Activated T-cell treated with anti-CD3 and anti-CD28 coated beads for 1 hour (primary cell): ENCODE measurements around the gene SLC22A13.
"Not testable (repeated sequence)": the region's sequence is repeated elsewhere in the genome, so short reads cannot be mapped to it uniquely, and the experiment has no call there.

Experiments
- DNase-seq: peaks from one replicate; pipeline ENCODE4 v3.0.0-alpha.2; 2020; ENCODE audit warnings: low read depth

The SLC22A13 gene

GRCh38 chr3:38264353-38264771, 1.2 kb upstream of the SLC22A13 start:
- DNase-seq, result no peak

DNA sequence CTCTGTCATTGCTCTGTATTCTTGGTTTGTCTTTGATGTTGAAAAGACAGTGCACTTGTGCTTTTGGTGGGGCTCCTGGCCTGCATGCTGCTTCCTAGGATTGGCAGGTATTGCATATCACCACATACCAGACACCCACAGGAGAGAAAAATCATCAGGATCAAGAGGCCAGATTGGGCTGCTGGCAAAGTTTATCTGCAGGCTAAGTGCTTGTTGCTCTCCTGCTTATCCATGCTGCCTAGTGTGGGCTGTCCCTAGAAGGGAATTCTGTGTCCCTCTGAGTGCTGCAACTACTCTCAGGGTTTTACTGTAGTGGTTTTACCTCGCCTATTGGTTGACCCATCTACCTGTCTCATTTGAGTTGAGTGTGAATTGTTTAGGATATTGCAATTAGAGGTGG, 833 bp upstream of the SLC22A13 start:
- DNase-seq, result no peak

DNA sequence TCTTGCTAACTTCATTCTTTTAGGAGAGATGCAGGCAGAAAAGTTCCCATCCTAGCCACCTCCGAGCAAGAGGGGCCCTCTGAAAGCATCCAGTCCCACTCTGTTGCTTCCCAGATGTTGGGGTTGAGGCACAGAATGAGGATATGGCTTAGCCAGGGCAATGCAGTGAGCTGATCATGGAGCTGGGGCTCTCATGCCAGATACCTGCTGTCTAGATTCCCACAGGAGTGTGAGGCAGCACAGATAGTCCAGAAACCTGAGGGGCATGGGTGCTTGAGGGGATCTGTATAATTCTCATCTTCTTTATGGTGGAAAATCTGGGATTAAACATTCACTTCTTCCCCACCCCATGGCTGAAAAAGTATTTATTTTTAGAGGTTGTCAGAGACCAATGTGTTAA, 1.2 kb downstream of the SLC22A13 start:
- no peak for DNase-seq

DNA sequence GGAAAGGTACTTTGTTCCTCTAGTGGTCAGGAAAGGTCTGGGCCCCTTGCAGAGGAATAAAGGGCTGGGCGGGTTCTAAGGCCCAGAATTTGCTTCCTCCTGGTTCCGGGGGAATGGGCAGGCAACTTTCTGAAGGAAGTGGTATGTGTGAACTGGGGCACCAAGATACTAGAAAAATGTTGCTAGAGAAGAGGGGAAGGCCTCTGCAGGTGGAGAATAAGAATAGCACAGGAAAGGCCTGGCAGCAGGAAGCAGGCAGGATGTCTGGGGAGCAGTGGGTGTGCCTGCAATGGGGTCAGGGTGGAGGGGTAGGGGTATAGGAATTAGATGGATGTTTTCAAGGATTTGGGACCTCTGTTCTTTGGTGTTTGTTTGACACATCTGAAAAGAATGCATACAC, 2.0 kb downstream of the SLC22A13 start:
- DNase-seq, result no peak

DNA sequence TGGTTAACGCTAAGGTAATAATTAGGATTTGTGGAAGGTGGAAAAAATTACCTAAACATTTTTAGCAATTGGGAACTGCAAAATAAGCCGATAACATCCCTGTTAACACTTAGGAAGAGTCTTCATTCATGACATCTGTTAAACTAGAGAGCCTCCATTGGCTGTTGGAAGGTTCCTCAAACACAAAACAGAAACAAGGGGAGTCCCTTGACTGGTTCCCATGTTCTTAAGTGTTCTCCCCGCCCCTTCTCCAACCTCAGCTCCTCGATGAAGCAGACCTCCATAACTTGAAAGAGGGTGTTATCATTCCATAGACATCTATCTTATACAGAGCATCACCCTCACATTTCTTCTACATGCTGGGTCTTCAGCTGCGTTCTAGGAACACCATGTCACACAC, 2.5 kb downstream of the SLC22A13 start:
- no peak for DNase-seq

GRCh38 chr3:38268522-38268921, 2.9 kb downstream of the SLC22A13 start:
- no peak for DNase-seq

DNA sequence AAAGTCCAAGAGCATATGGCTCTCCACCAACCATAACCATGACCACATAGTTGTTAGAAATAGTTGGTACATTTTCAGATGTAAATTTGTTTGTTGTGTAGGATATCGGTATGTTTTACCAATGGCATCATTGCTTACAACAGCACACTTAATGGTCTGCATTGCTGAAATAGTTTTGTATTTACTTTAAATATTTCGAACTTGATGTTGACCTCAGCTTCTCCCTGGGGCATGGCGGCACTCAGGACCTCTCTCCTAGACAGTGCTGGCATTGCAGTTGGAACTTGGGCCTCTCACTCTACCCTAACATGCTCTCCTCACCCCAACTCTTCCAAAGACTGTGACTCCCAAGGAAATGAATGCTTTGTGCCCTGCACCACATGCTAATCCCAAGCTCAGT, 5.0 kb downstream of the SLC22A13 start:
- DNase-seq, result no peak

DNA sequence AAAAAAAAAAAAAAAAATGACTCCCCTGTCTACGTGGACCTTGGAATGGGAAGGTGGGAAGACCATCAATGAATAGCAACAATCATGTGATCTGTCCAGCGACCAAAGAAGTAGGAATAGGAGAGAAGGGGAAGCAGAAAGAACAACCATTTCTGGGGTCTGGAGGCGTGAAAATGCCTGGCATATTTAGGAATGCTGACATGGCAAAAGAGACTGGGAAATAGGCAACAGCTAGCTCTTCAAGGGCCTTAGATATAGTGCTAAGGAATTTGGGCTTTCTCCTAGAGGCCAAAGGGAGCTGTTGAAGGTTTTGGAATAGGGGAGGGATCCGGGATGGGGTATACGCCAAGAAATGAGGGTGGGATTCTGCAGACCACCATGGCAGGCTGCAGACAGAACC, 5.9 kb downstream of the SLC22A13 start:
- DNase-seq, result no peak

DNA sequence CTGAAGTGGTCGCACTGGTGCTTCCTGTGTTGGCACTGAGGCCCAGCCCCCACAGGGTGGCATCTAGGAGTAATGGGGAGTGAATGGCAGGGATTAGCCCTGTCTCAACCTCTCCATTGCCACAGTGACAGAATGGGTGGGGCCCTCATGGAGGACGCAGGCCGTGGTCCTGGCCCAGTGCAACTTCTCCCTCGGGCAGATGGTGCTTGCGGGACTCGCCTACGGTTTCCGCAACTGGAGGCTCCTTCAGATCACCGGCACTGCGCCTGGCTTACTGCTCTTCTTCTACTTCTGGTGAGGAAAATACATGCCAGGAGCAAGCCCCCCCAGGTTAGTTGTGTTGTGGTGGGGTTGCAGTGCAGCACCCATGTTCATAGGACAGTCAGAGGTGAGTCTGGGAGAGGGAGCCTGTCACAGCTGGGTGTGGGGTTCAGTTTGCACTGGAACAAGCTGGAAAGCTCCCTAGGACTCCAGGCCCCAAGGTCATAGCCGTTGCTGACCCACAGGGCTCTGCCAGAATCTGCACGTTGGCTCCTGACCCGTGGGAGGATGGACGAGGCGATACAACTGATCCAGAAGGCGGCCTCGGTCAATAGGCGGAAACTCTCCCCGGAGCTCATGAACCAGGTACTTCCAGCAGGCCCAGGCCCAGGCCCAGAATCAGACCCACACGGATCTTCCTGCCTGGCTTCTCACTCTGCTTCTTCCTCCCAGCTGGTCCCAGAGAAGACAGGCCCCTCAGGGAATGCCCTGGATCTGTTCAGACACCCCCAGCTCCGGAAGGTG, 9.4 kb downstream of the SLC22A13 start:
- no peak for DNase-seq

GRCh38 chr3:38275658-38276057, 10.0 kb downstream of the SLC22A13 start:
- no peak for DNase-seq

GRCh38 chr3:38276081-38276916, 10.7 kb downstream of the SLC22A13 start:
- no peak for DNase-seq

GRCh38 chr3:38276917-38277630, 11.5 kb downstream of the SLC22A13 start:
- DNase-seq, result no peak

- no peak for DNase-seq
Measured at GRCh38 chr3:38278841-38279240, 13.2 kb downstream of the SLC22A13 start.

DNA sequence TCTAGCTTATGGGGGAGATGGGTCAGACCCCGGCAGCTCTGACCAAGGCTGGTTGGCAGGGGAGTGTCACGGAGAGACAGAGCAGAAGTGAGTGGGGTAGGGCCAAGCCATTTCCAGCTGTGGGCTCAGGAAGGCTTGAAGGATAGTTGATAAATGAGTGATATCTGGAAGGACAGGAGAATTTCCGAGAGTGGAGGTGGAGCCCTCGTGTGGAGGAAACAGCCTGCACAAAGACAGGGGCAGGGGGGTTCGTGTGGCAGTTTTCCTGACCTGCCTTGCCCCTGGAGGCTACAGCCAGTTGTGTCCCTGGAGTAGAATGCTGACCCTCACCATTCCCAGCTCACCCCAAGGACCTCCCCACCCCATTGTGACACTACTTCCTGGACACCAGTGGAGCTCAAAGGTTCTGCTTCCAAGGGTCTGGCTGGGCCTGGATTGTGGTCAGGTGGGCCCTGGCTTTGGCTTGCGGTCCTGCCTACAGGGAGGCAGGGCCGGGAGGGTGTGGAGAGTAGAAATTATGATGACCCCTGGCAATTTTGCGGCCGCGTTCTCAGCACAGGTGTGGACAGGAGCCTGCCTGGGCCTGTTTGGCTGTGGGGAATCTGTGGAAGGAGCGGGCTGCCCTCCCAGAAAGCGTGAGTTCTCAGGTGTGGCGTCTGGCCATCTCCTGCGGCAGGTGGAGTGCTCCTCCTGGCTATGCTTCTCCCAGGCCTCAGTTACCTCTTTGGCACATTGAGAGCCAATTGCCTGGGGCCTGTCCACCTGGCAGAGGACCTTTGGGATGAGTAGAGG, 16.5 kb downstream of the SLC22A13 start, which contains the start of gene SLC22A14:
Gene SLC22A14 (plus strand): TSS at position 400 of the 792 bp plus-strand sequence. CDS start 23,733 bp downstream, outside the sequence.
- DNase-seq, result no peak

DNA sequence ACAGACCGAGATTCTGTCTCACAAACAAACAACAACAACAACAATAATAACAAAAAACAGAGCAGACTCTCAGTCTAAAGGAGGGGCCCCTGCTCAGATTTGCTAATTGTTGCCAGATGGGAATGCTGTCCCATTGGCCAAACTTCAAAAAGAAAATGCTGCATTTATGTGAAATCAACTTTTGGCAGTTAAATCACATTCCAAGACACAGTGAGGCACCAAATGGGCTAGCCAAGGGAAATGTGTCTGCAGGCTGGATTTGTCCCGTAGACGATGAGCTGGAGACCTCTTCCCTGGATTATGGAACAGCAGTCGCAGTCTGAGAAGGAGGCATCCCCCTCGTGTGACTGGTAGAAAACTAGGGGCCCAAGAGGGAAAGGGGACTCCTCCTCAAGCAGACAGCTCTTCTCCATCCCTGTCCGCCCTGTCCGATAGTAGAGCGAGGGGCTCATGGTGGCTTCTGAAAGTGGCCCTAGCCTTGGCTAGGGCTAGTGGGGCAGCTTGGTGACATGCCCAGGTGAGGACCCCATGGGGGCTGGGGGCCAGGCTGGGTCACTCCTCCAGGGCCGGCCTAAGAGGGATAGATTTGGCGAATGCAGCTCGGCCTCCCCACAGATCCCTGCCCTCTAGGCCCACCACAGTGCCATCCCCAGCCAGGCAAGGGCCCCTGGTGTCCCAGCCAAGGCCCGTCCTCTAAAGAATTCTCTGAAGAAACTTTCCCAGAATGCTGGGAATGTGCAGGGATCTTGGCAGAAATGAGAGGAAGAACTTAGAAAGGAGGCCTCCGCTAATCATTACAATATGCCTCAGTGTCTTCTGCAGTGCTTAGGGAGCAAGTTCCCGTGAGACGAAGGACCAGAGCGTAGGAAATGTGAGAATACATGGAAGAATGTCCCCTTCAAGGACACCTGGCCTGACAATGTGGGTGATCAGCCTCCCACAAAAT, 18.5 kb downstream of the SLC22A13 start:
- no peak for DNase-seq

DNA sequence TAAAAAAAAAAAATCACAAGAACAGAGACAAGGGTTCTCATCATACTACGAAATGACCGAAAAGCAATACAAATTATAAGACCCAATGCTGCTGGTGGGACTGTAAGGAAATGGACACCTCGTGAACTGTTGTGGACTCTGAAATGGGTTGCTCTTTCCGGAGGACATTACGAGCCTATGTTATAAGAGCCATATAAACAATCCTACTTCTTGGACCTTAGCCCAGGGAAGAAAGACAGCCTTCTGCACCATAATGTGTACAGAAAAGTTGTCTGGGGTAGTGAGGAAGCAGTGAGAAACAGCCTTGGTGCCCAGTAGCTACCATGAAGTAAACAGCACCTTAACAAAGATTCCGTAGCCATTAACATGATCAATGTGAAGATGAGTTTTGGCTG, 19.1 kb downstream of the SLC22A13 start:
- DNase-seq, result no peak

DNA sequence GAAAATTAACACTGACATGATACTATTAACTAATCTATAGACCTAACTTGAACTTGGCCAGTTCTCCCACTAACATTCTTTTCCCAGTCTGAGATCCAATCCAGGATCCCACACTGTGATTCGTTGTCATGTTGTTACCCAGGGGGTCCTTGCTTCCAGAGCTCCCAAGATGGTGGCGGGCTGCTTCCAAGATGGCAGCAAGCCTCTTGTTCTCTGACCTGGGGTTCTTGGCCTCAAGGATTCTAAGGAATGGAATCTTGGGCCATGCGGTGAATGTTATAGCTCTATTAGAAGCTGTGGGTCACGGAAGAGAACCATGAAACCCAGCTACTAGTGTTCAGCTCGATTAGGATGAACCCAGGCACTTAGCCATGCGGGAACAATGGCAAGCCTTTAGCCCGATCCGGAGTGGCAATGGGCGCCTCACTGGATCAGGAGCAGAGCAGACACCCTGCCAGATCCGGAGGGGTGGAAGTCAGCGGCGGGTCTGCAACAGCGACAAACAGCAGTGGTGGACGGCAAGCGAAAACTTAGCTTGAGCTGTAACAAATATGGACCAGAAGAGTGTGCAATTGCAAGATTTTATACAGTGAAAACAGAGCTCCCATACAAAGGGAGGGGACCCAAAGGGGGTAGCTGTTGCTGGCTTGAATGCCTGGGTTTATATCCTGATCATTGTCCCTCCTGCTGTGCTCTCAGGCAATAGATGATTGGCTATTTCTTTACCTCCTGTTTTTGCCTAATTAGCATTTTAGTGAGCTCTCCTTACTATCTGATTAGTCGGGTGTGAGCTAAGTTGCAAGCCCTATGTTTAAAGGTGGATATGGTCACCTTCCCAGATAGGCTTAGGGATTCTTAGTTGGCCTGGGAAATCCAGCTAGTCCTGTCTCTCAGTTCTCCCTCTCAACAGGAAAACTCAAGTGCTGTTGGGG, 23.9 kb downstream of the SLC22A13 start:
- DNase-seq, result not testable (repeated sequence)

DNA sequence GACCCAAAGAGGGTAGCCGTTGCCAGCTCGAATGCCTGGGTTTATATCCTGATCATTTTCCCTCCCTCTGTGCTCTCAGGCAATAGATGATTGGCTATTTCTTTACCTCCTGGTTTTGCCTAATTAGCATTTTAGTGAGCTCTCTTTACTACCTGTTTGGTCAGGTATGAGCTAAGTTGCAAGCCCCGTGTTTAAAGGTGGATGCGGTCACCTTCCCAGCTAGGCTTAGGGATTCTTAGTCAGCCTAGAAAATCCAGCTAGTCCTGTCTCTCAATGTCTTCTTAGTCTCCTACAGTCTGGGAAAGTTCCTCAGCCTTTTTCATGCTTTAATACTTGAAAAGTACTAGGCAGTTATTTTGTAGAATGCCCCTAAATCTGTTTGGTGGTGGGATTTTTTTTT, 31.4 kb downstream of the SLC22A13 start:
- not testable (repeated sequence) for DNase-seq

- no peak for DNase-seq
Measured at GRCh38 chr3:38297537-38297936, 31.9 kb downstream of the SLC22A13 start.
